ENCODE measurements around the gene IFT22.
"Not testable (repeated sequence)": the region's sequence is repeated elsewhere in the genome, so short reads cannot be mapped to it uniquely, and the experiment has no call there.

DNA sequence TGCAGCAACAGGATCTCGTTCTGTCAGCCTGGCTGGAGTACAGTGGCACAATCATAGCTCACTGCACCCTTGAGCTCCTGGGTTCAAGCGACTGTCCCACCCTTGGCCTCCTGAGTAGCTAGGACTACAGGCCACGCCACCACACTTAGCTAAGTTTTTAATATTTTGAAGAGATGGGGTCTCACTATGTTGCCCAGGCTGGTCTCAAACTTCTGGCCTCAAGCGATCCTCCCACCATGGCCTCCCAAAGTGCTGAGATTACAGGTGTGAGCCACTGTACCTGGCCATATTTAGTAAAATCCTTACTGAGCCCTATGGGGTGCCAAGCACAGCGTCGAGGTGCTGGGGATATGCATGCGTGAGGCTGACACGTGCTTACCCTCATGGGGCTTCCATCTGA is 40.7 kb downstream of the IFT22 start:
- not testable (repeated sequence) for TF ChIP-seq EZH2 (IDR thresholded peaks at IDR 0.05); POLR2AphosphoS5 (IDR thresholded peaks at IDR 0.05; ENCODE audit: borderline replicate concordance, low read depth, low read length)

All from SK-N-MC (cell line).